ENCODE data around the gene SHOC1.

DNA sequence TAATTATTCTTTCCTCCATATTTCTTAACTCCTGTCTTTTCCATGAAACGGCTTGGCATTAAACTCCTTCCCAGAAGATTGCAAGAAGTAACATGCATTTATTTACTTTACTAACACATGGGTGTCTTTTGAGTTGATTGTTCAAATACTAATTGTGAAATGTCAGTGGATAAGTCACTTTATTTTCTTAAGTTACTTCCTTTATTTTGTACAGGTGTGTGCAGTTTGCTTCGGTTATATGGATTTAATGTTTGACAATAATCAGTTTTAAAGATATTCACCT lies 761 bp upstream of the SHOC1 start:
- TF ChIP-seq, protein P1, sequence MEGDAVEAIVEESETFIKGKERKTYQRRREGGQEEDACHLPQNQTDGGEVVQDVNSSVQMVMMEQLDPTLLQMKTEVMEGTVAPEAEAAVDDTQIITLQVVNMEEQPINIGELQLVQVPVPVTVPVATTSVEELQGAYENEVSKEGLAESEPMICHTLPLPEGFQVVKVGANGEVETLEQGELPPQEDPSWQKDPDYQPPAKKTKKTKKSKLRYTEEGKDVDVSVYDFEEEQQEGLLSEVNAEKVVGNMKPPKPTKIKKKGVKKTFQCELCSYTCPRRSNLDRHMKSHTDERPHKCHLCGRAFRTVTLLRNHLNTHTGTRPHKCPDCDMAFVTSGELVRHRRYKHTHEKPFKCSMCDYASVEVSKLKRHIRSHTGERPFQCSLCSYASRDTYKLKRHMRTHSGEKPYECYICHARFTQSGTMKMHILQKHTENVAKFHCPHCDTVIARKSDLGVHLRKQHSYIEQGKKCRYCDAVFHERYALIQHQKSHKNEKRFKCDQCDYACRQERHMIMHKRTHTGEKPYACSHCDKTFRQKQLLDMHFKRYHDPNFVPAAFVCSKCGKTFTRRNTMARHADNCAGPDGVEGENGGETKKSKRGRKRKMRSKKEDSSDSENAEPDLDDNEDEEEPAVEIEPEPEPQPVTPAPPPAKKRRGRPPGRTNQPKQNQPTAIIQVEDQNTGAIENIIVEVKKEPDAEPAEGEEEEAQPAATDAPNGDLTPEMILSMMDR (IDR thresholded peaks at IDR 0.05) = no peak
- no peak for TF ChIP-seq POLR2A (IDR thresholded peaks at IDR 0.05)
- no peak for TF ChIP-seq EP300 (IDR thresholded peaks at IDR 0.05)

Measured in ovary (tissue), 3 donors.